ENCODE measurements around the gene AQP7.
"Not testable (repeated sequence)": the region's sequence is repeated elsewhere in the genome, so short reads cannot be mapped to it uniquely, and the experiment has no call there.

AQP7 gene

GRCh38 chr9:33393581-33393980, 8.8 kb downstream of the AQP7 start:
- no peak for DNase-seq

- not testable (repeated sequence) for DNase-seq
Observed at GRCh38 chr9:33392591-33393021, 9.8 kb downstream of the AQP7 start.

- DNase-seq, result not testable (repeated sequence)
Observed at GRCh38 chr9:33391111-33391771, 11.1 kb downstream of the AQP7 start.

GRCh38 chr9:33388110-33388994, 14.0 kb downstream of the AQP7 start:
- no peak for DNase-seq

GRCh38 chr9:33386998-33387397, 15.4 kb downstream of the AQP7 start:
- DNase-seq, result not testable (repeated sequence)

- not testable (repeated sequence) for DNase-seq
Observed at GRCh38 chr9:33386641-33386996, 15.7 kb downstream of the AQP7 start.

- DNase-seq, result not testable (repeated sequence)
Observed at GRCh38 chr9:33385979-33386640, 16.3 kb downstream of the AQP7 start.

- DNase-seq, result not testable (repeated sequence)
Observed at GRCh38 chr9:33385536-33385935, 16.8 kb downstream of the AQP7 start.

GRCh38 chr9:33383396-33383795, 19.0 kb downstream of the AQP7 start:
- not testable (repeated sequence) for DNase-seq

- DNase-seq, result not testable (repeated sequence)
Observed at GRCh38 chr9:33382397-33382796, 20.0 kb downstream of the AQP7 start.

- no peak for DNase-seq
Observed at GRCh38 chr9:33381231-33381791, 21.1 kb downstream of the AQP7 start.

GRCh38 chr9:33380390-33381094, 21.8 kb downstream of the AQP7 start:
- no peak for DNase-seq

GRCh38 chr9:33379666-33380389, 22.5 kb downstream of the AQP7 start:
- no peak for DNase-seq

GRCh38 chr9:33378121-33378795, 24.1 kb downstream of the AQP7 start:
- DNase-seq, result no peak

- DNase-seq, result no peak
Observed at GRCh38 chr9:33377089-33377715, 25.2 kb downstream of the AQP7 start.

GRCh38 chr9:33375841-33376321, 26.5 kb downstream of the AQP7 start:
- no peak for DNase-seq

- no peak for DNase-seq
Observed at GRCh38 chr9:33375238-33375840, 27.0 kb downstream of the AQP7 start.

- DNase-seq, result peak; percentile 72
Observed at GRCh38 chr9:33374634-33375237, 27.6 kb downstream of the AQP7 start.

GRCh38 chr9:33374190-33374589, 28.2 kb downstream of the AQP7 start:
- no peak for DNase-seq

GRCh38 chr9:33372900-33373299, 29.5 kb downstream of the AQP7 start:
- no peak for DNase-seq
